K562 (cell line): Measurements from ENCODE around the gene GPR42. TPM values are rescaled to one million over a fixed set of nuclear protein-coding genes. Genes with fewer than 3 reads are reported as not detected.

Experiments
- ATAC-seq: fragments of 200-7000 bp; cut with Tn5 transposase; 3 replicates; pipeline ENCODE4 v1.9.1; 2020; ENCODE audit warnings: moderate library complexity
- BruUV-seq: library from RNA; stranded (reverse); fragments of 400-500 nt; replicated peaks from 2 replicates; lab custom pipeline; 2021; lab: Mats Ljungman, UMichigan
- CTCF ChIA-PET: fragments of 300-600 bp; formaldehyde crosslinking; extraction: SDS; loops from one replicate; lab custom pipeline; 2021; ENCODE audit warnings: low intra/inter-chr PET ratio; lab: Yijun Ruan, JAX
- POLR2A ChIA-PET: fragments of 300-600, 350-650 bp; sonication (Branson Sonifier 250); formaldehyde crosslinking; extraction: SDS; loops from one replicate; lab custom pipeline; 2021; ENCODE audit warnings: antibody characterized with exemption, inconsistent platforms; lab: Yijun Ruan, JAX
- DNase-seq, 4 experiments: peaks; one replicate each; pipeline versions ENCODE4 v3.0.0 to v3.0.0-alpha.2; 2011 to 2018; ENCODE audit warnings: low spot score in 3 of 4, mixed read lengths in 3 of 4; ENCODE audit errors: extremely low read depth in 1 of 4
- FAIRE-seq: peaks from 2 replicates; lab custom pipeline; 2011; peaks lifted over from hg19 to GRCh38; lab: Jason Lieb, UNC
- H2AFZ ChIP-seq: 2 replicates; pipeline ENCODE4 v1.6.0; 2011; ENCODE audit warnings: low read depth, low read length, control low read depth, inconsistent platforms
- H3K27ac ChIP-seq: fragments of 200-600 bp; 3 replicates; pipeline ENCODE4 v1.8.0; 2011; ENCODE audit warnings: low read depth, mild to moderate bottlenecking, control low read depth, inconsistent platforms, low read length, moderate library complexity, mixed read lengths; ENCODE audit errors: extremely low read depth
- H3K27me3 ChIP-seq, 2 experiments: fragments of 300-600 bp in 1 of 2; 2 replicates in 1 of 2; 3 replicates in 1 of 2; pipeline versions ENCODE4 v1.6.0 to v1.8.0; 2011; ENCODE audit warnings: inconsistent platforms in 2 of 2, low read length in 2 of 2, mild to moderate bottlenecking in 1 of 2, mixed read lengths in 1 of 2, moderate library complexity in 1 of 2; ENCODE audit not compliant: control insufficient read depth in 2 of 2, insufficient read depth in 2 of 2
- H3K36me3 ChIP-seq: fragments of 300-600 bp; 3 replicates; pipeline ENCODE4 v1.8.0; 2011; ENCODE audit warnings: mild to moderate bottlenecking, low read length, inconsistent platforms; ENCODE audit not compliant: control insufficient read depth, insufficient read depth
- H3K4me1 ChIP-seq, 2 experiments: fragments of 200-600 bp in 1 of 2; replicated peaks in 1 of 2; 2 replicates in 1 of 2; 3 replicates in 1 of 2; pipeline versions ENCODE4 v1.5.1 to v1.8.0; 2011; ENCODE audit warnings: inconsistent platforms in 2 of 2, low read length in 2 of 2, mild to moderate bottlenecking in 1 of 2, mixed read lengths in 1 of 2, moderate library complexity in 1 of 2; ENCODE audit not compliant: control insufficient read depth in 2 of 2, insufficient read depth in 2 of 2
- H3K4me2 ChIP-seq: 2 replicates; pipeline ENCODE4 v1.6.1; 2011; ENCODE audit warnings: low read length, control low read depth, inconsistent platforms, mixed read lengths; ENCODE audit not compliant: insufficient read depth
- H3K4me3 ChIP-seq: fragments of 200-600 bp; sonication (generic), shearing (Covaris generic); 2 replicates; pipeline ENCODE4 v1.5.1; 2016; ENCODE audit warnings: control low read depth, inconsistent platforms
- H3K79me2 ChIP-seq: fragments of 200-600 bp; 3 replicates; pipeline ENCODE4 v1.8.0; 2011; ENCODE audit warnings: low read length, inconsistent platforms; ENCODE audit not compliant: control insufficient read depth, insufficient read depth
- H3K9ac ChIP-seq, 2 experiments: 2 replicates each; pipeline versions ENCODE4 v1.6.0 to v1.6.1; 2011; ENCODE audit warnings: low read depth in 2 of 2, low read length in 2 of 2, control low read depth in 1 of 2, inconsistent platforms in 1 of 2, mild to moderate bottlenecking in 1 of 2, mixed read lengths in 1 of 2; ENCODE audit not compliant: insufficient read depth in 1 of 2
- H3K9me1 ChIP-seq: one replicate; pipeline ENCODE4 v1.6.0; 2011; ENCODE audit warnings: inconsistent platforms, mild to moderate bottlenecking, low read length, moderate library complexity; ENCODE audit not compliant: control insufficient read depth, insufficient read depth
- H3K9me3 ChIP-seq: replicated peaks from 2 replicates; pipeline ENCODE4 v1.5.1; 2011; ENCODE audit warnings: low read depth, low read length, inconsistent platforms; ENCODE audit not compliant: control insufficient read depth, insufficient read depth
- H4K20me1 ChIP-seq: replicated peaks from 2 replicates; pipeline ENCODE4 v1.6.1; 2011; ENCODE audit warnings: low read length, inconsistent platforms, mixed read lengths; ENCODE audit not compliant: control insufficient read depth, insufficient read depth
- EP400 ChIP-seq: fragments of 450-650 bp; IDR thresholded peaks from 2 replicates; pipeline ENCODE4 v1.6.1; 2017; ENCODE audit warnings: antibody characterized with exemption, mild to moderate bottlenecking, moderate library complexity
- POU5F1 ChIP-seq: fragments of 150-350 bp; IDR thresholded peaks from 2 replicates; pipeline ENCODE4 v1.6.1; 2014; ENCODE audit warnings: borderline replicate concordance, low read length, low read depth, mild to moderate bottlenecking; ENCODE audit not compliant: partially characterized antibody
- WGBS: fragments of 100-300 bp; shearing (Covaris generic); methylation state at CpG from one replicate; pipeline ENCODE4 v1.1.6; 2016; ENCODE audit warnings: low coverage, mixed read lengths; ENCODE audit not compliant: insufficient coverage; ENCODE audit errors: missing lambda C conversion rate; 5-methylcytosine and 5-hydroxymethylcytosine counted together
- in situ Hi-C: fragments of 300-500 bp; cut with MboI; formaldehyde crosslinking; loops from 4 replicates; pipeline ENCODE4 v1.15.0; 2018; ENCODE audit warnings: inconsistent platforms, mixed read lengths
- intact Hi-C: fragments of 100-400 bp; cut with micrococcal nuclease; formaldehyde crosslinking; loops from 2 replicates; pipeline ENCODE4 v1.14.2; 2022
- polyA plus RNA-seq, 8 experiments: library from polyadenylated mRNA; depleted of rRNA in 4 of 8; stranded (reverse) in 5 of 8; unstranded in 3 of 8; fragments of >200 nt; fragmentation: Nextera tagmentation in 2 of 8; fragmentation: Illumina TruSeq in 1 of 8; extraction: Ambion mirVana in 2 of 8; extraction: Trizol in 1 of 8; gene quantifications; 2 replicates each; pipeline versions ENCODE4 v1.2.1 to v1.2.3, GENCODE V29; 2011 to 2014; ENCODE audit warnings: inconsistent platforms in 1 of 8, missing spikeins in 1 of 8
- total RNA-seq, 7 experiments: library from RNA; depleted of rRNA in 6 of 7; stranded (reverse); fragments of >200 nt in 6 of 7; fragmentation: Illumina TruSeq in 2 of 7; extraction: Trizol in 2 of 7; gene quantifications; 2 replicates each; pipeline versions ENCODE4 v1.2.1 to v1.2.3, GENCODE V29; 2011 to 2021; ENCODE audit warnings: low replicate concordance in 1 of 7
- TF ChIP-seq, protein P1 (sequence below): fragments of 450-650 bp; IDR thresholded peaks from 2 replicates; pipeline ENCODE4 v1.6.1; 2016; ENCODE audit warnings: antibody characterized with exemption

Gene GPR42
- total and polyA plus RNA-seq, 9 of the 15 experiments (the other 6 are each of a cell fraction or from before 2014, with no cell fraction given) = not detected

DNA sequence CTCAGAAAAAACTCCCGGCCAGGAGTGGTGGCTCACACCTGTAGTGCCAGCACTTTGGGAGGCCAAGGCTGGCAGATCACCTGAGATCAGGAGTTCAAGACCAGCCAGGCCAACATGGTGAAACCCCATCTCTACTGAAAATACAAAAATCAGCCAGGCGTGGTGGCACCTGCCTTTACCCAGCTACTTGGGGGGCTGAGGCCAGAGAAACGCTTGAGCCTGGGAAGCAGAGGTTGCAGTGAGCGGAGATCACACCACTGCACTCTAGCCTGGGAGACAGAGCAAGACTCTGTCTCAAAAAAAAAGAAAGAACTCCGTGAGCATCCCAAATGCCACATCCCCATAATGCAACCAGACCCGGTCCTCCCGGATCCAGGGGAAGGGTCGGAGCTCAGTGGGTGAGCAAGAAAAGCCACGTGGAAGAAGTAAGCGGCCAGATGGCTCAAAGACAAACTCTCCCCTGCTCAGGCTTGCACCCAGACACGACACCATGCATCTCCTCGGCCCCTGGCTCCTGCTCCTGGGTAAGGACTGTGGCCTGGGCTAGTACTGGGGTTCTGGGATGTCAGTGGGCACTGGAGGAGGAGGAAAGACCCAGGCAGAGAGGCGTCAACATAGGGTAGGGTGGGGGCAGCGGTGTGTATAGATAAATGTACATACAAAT, 39.2 kb upstream of the GPR42 start (continued):
- TF ChIP-seq, protein P1, sequence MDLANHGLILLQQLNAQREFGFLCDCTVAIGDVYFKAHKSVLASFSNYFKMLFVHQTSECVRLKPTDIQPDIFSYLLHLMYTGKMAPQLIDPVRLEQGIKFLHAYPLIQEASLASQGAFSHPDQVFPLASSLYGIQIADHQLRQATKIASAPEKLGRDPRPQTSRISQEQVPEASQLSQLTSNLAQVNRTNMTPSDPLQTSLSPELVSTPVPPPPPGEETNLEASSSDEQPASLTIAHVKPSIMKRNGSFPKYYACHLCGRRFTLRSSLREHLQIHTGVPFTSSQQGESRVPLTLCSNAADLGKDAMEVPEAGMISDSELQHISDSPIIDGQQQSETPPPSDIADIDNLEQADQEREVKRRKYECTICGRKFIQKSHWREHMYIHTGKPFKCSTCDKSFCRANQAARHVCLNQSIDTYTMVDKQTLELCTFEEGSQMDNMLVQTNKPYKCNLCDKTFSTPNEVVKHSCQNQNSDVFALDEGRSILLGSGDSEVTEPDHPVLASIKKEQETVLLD = no peak
- TF ChIP-seq EP400 = no peak

DNA sequence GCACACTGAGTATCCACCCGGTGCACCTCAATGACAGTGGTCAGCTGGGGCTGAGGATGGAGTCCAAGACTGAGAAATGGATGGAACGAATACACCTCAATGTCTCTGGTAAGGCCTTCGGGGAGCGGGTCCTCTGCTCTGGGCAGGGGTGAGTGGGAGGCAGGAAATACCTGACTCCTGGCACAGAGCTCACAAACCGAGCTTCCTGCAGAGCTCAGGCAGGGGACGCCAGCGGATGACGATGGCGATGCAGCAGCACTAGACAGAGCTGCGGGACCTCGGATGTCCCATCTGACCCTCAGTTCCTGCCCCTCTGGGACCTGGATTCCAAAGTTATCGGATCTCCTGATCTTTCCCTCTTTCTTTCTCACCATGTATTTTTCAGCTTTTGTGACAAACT, 38.1 kb upstream of the GPR42 start:
- POLR2A ChIA-PET = interaction anchor here (1.0 to 1.6 kb wide), 3 partner anchors 8 to 20 kb away, joined by 3 to 8 read pairs (median 3); no protein-coding TSS in a partner anchor
- Histone ChIP-seq H4K20me1 (no peaks in the 10 kb centered on the region), H3K27me3 (no peaks in the 10 kb centered on the region), H3K9me1 (no peaks in the 10 kb centered on the region), H3K4me2 (no peak overlapping the region), H3K9me3 (no peaks in the 10 kb centered on the region), H3K4me1 (peaks cover 2 to 11% of the 10 kb centered on the region in 2 experiments; a peak in 3 of 5 replicates), H2AFZ (no peak overlapping the region), H3K9ac (no peak overlapping the region; a peak in 1 of 4 replicates), H3K4me3 (no peak overlapping the region), H3K36me3 (no peaks in the 10 kb centered on the region), H3K27ac (no peak overlapping the region), H3K79me2 (no peaks in the 10 kb centered on the region)
- intact Hi-C loops (no loop called here), in situ Hi-C loops (loop anchor here (10.0 kb wide), 1 partner anchor 58 kb away; no protein-coding TSS in a partner anchor)
- no peak for FAIRE-seq
- 49% methylated on average over 10 of the region's 12 CpGs for WGBS
- no peak for ATAC-seq
- CTCF ChIA-PET = no interaction called here
- no peak for TF ChIP-seq POU5F1
- no TSS peak for BruUV-seq
- DNase-seq = peak in 1 of 4 experiments; percentile 4
